H1 (cell line): ENCODE data around the gene MNX1. TPM values are rescaled to one million over a fixed set of nuclear protein-coding genes. Genes with fewer than 3 reads are reported as not detected.

Experiments
- CTCF ChIA-PET: fragments of 300-600 bp; sonication (Branson Sonifier 250); formaldehyde crosslinking; loops from one replicate; lab custom pipeline; 2021; ENCODE audit not compliant: partially characterized antibody; lab: Charles Lee
- POLR2A ChIA-PET: fragments of 300-600 bp; sonication (Branson Sonifier 250); formaldehyde crosslinking; loops from one replicate; lab custom pipeline; 2021; ENCODE audit warnings: inconsistent platforms; ENCODE audit not compliant: partially characterized antibody; lab: Charles Lee
- DNase-seq, 2 experiments: peaks; one replicate each; pipeline versions ENCODE4 v3.0.0 to v3.0.0-alpha.2; 2010 to 2022; ENCODE audit warnings: low spot score in 2 of 2, low read depth in 1 of 2, mixed read lengths in 1 of 2
- FAIRE-seq: peaks from 2 replicates; lab custom pipeline; 2011; peaks lifted over from hg19 to GRCh38; lab: Jason Lieb, UNC
- H2AFZ ChIP-seq: 2 replicates; pipeline ENCODE4 v1.8.1; 2012; ENCODE audit warnings: low read length, inconsistent platforms
- H2AK5ac ChIP-seq: 2 replicates; pipeline ENCODE4 v1.6.1; 2013; ENCODE audit warnings: low read depth, low read length
- H2BK120ac ChIP-seq: replicated peaks from 2 replicates; pipeline ENCODE3; 2013; ENCODE audit warnings: low read depth, low read length, inconsistent platforms
- H2BK12ac ChIP-seq: 2 replicates; pipeline ENCODE4 v1.6.1; 2013; ENCODE audit warnings: low read depth, low read length
- H2BK15ac ChIP-seq: 2 replicates; pipeline ENCODE4 v1.6.1; 2013; ENCODE audit warnings: low read length
- H2BK20ac ChIP-seq: 2 replicates; pipeline ENCODE4 v1.6.1; 2013; ENCODE audit warnings: low read length
- H2BK5ac ChIP-seq: 2 replicates; pipeline ENCODE4 v1.6.1; 2013; ENCODE audit warnings: low read depth, low read length
- H3K14ac ChIP-seq: 2 replicates; pipeline ENCODE4 v1.6.1; 2013; ENCODE audit warnings: inconsistent platforms; ENCODE audit not compliant: insufficient read length
- H3K18ac ChIP-seq: 2 replicates; pipeline ENCODE4 v1.6.1; 2013; ENCODE audit warnings: low read length; ENCODE audit errors: extremely low read depth
- H3K23ac ChIP-seq: 2 replicates; pipeline ENCODE4 v1.6.1; 2013; ENCODE audit warnings: inconsistent platforms; ENCODE audit not compliant: insufficient read length
- H3K23me2 ChIP-seq: 2 replicates; pipeline ENCODE4 v1.6.1; 2013; ENCODE audit warnings: low read depth, low read length
- H3K27ac ChIP-seq: 2 replicates; pipeline ENCODE4 v1.6.1; 2011; ENCODE audit warnings: low read depth, low read length, inconsistent platforms
- H3K27me3 ChIP-seq, 4 experiments: replicated peaks in 1 of 4; 1 replicate in 1 of 4; 2 replicates in 3 of 4; pipeline versions ENCODE4 v1.6.1 to v1.8.1; 2011 to 2013; ENCODE audit warnings: low read length in 3 of 4, mild to moderate bottlenecking in 3 of 4, inconsistent platforms in 2 of 4, mixed read lengths in 2 of 4, moderate library complexity in 1 of 4; ENCODE audit not compliant: control insufficient read depth in 3 of 4, insufficient read depth in 3 of 4; ENCODE audit errors: extremely low read depth in 1 of 4
- H3K36me3 ChIP-seq, 4 experiments: 2 replicates each; pipeline versions ENCODE4 v1.6.1 to v1.8.1; 2011 to 2013; ENCODE audit warnings: mild to moderate bottlenecking in 4 of 4, low read length in 3 of 4, moderate library complexity in 2 of 4, control low read depth in 1 of 4, inconsistent platforms in 1 of 4; ENCODE audit not compliant: insufficient read depth in 4 of 4, control insufficient read depth in 2 of 4
- H3K4ac ChIP-seq: replicated peaks from 2 replicates; pipeline ENCODE3; 2013; ENCODE audit warnings: low read length, low read depth, mixed read lengths, inconsistent platforms; ENCODE audit not compliant: insufficient read length
- H3K4me1 ChIP-seq, 4 experiments: replicated peaks in 1 of 4; 1 replicate in 1 of 4; 2 replicates in 3 of 4; pipeline versions ENCODE4 v1.6.1 to v1.8.1; 2011 to 2013; ENCODE audit warnings: low read length in 3 of 4, inconsistent platforms in 2 of 4, mixed read lengths in 1 of 4; ENCODE audit not compliant: insufficient read depth in 4 of 4, control insufficient read depth in 3 of 4
- H3K4me2 ChIP-seq, 2 experiments: 2 replicates each; pipeline versions ENCODE4 v1.6.1 to v1.8.1; 2011 to 2013; ENCODE audit warnings: low read depth in 2 of 2, low read length in 2 of 2, control low read depth in 1 of 2, inconsistent platforms in 1 of 2, mild to moderate bottlenecking in 1 of 2; ENCODE audit not compliant: insufficient read depth in 1 of 2
- H3K4me3 ChIP-seq, 4 experiments: fragments of 200-600, 300-600 bp in 1 of 4; sonication (generic), shearing (Covaris generic), sonication (Bioruptor Twin) in 1 of 4; 2 replicates each; pipeline versions ENCODE4 v1.5.1 to v1.8.1; 2011 to 2016; ENCODE audit warnings: low read length in 4 of 4, low read depth in 3 of 4, control low read depth in 2 of 4, inconsistent platforms in 2 of 4, mild to moderate bottlenecking in 2 of 4, mixed read lengths in 1 of 4, moderate library complexity in 1 of 4; ENCODE audit not compliant: insufficient read depth in 2 of 4; ENCODE audit errors: extremely low read depth in 1 of 4
- H3K56ac ChIP-seq: replicated peaks from 2 replicates; pipeline ENCODE3; 2013; ENCODE audit warnings: low read depth, mild to moderate bottlenecking, mixed read lengths, low read length, inconsistent platforms; ENCODE audit not compliant: insufficient read length
- H3K79me1 ChIP-seq: 2 replicates; pipeline ENCODE4 v1.6.1; 2013; ENCODE audit warnings: low read depth, low read length, control low read depth
- H3K79me2 ChIP-seq, 2 experiments: 2 replicates each; pipeline versions ENCODE4 v1.6.1 to v1.8.1; 2012 to 2013; ENCODE audit warnings: low read length in 2 of 2, mild to moderate bottlenecking in 2 of 2, inconsistent platforms in 1 of 2; ENCODE audit not compliant: insufficient read depth in 2 of 2, control insufficient read depth in 1 of 2
- H3K9ac ChIP-seq, 4 experiments: replicated peaks in 1 of 4; 1 replicate in 1 of 4; 2 replicates in 3 of 4; pipeline versions ENCODE4 v1.6.1 to v1.8.1; 2011 to 2013; ENCODE audit warnings: low read depth in 3 of 4, low read length in 3 of 4, control low read depth in 2 of 4, mild to moderate bottlenecking in 2 of 4, moderate library complexity in 2 of 4, inconsistent platforms in 1 of 4; ENCODE audit errors: extremely low read depth in 1 of 4
- H3K9me3 ChIP-seq, 2 experiments: 2 replicates each; pipeline versions ENCODE4 v1.6.1 to v1.8.1; 2012 to 2013; ENCODE audit warnings: mild to moderate bottlenecking in 2 of 2, moderate library complexity in 2 of 2, control low read depth in 1 of 2, inconsistent platforms in 1 of 2, low read depth in 1 of 2, low read length in 1 of 2, mixed read lengths in 1 of 2; ENCODE audit not compliant: insufficient read depth in 2 of 2
- H4K20me1 ChIP-seq, 2 experiments: replicated peaks in 1 of 2; 2 replicates each; pipeline versions ENCODE3 to v1.8.1; 2011 to 2013; ENCODE audit warnings: inconsistent platforms in 2 of 2, low read length in 2 of 2, mild to moderate bottlenecking in 1 of 2; ENCODE audit not compliant: insufficient read depth in 2 of 2, control insufficient read depth in 1 of 2
- H4K5ac ChIP-seq: 2 replicates; pipeline ENCODE4 v1.6.1; 2013; ENCODE audit warnings: low read length, low read depth, mixed read lengths, inconsistent platforms; ENCODE audit not compliant: insufficient read length
- H4K8ac ChIP-seq: 2 replicates; pipeline ENCODE4 v1.8.0; 2013; ENCODE audit warnings: mild to moderate bottlenecking, moderate library complexity, low read length, inconsistent platforms; ENCODE audit not compliant: insufficient read depth; ENCODE audit errors: extremely low read depth
- H4K91ac ChIP-seq: replicated peaks from 2 replicates; pipeline ENCODE3; 2013; ENCODE audit warnings: low read length, mixed read lengths, inconsistent platforms; ENCODE audit not compliant: insufficient read length
- CREB1 ChIP-seq: IDR thresholded peaks from 2 replicates; pipeline ENCODE4 v1.6.1; 2012; ENCODE audit warnings: inconsistent platforms
- EGR1 ChIP-seq: IDR thresholded peaks from 2 replicates; pipeline ENCODE4 v1.6.1; 2011; ENCODE audit warnings: low read depth, low read length, borderline replicate concordance
- EP300 ChIP-seq, 2 experiments: IDR thresholded peaks; 1 replicate in 1 of 2; 2 replicates in 1 of 2; pipeline ENCODE4 v1.6.1; 2011 to 2012; ENCODE audit warnings: low read depth in 2 of 2, low read length in 2 of 2, mild to moderate bottlenecking in 2 of 2, borderline replicate concordance in 1 of 2, inconsistent platforms in 1 of 2, moderate library complexity in 1 of 2
- KDM4A ChIP-seq: IDR thresholded peaks from one replicate; pipeline ENCODE4 v1.7.1; 2012; ENCODE audit warnings: low read depth, mild to moderate bottlenecking, moderate library complexity, low read length, inconsistent platforms; ENCODE audit not compliant: severe bottlenecking
- KDM5A ChIP-seq: fragments of 200-600 bp; IDR thresholded peaks from 2 replicates; pipeline ENCODE4 v1.7.1; 2012; ENCODE audit warnings: mild to moderate bottlenecking, low read length, inconsistent platforms, mixed read lengths
- MAFK ChIP-seq: IDR thresholded peaks from 2 replicates; pipeline ENCODE4 v1.6.1; 2012; ENCODE audit warnings: low read depth, mild to moderate bottlenecking, improper control_type of control experiment, low read length
- POLR2A ChIP-seq, 2 experiments: IDR thresholded peaks; 1 replicate in 1 of 2; 2 replicates in 1 of 2; pipeline ENCODE4 v1.6.1; 2011; ENCODE audit warnings: low read depth in 2 of 2, low read length in 2 of 2, mild to moderate bottlenecking in 2 of 2; ENCODE audit errors: control extremely low read depth in 1 of 2
- RNF2 ChIP-seq: fragments of 200-900, 300-1000 bp; sonication (generic); IDR thresholded peaks from 2 replicates; pipeline ENCODE4 v1.7.1; 2016; ENCODE audit warnings: borderline replicate concordance, low read depth, mild to moderate bottlenecking, antibody characterized with exemption, low read length; ENCODE audit not compliant: poor library complexity, severe bottlenecking; ENCODE audit errors: missing control alignments
- TCF12 ChIP-seq: IDR thresholded peaks from 2 replicates; pipeline ENCODE4 v1.6.1; 2011; ENCODE audit warnings: low read depth, mild to moderate bottlenecking, low read length
- ZNF274 ChIP-seq: IDR thresholded peaks from 2 replicates; pipeline ENCODE4 v1.7.0; 2012; ENCODE audit warnings: low read length, borderline replicate concordance; ENCODE audit errors: extremely low read depth
- WGBS, 2 experiments: shearing (Covaris generic) in 1 of 2; methylation state at CpG; one replicate each; pipeline versions ENCODE4 v1.1.6 to v1.1.7; 2013 to 2015; ENCODE audit warnings: low lambda C conversion rate in 2 of 2, mixed read lengths in 2 of 2, inconsistent platforms in 1 of 2, low coverage in 1 of 2, missing lambda C conversion rate in 1 of 2; ENCODE audit not compliant: insufficient replicate concordance in 2 of 2, insufficient coverage in 1 of 2, insufficient read length in 1 of 2; ENCODE audit errors: extremely low coverage in 1 of 2, missing lambda C conversion rate in 1 of 2; 5-methylcytosine and 5-hydroxymethylcytosine counted together
- polyA plus RNA-seq, 7 experiments: library from polyadenylated mRNA; depleted of rRNA in 3 of 7; stranded (reverse) in 5 of 7; unstranded in 2 of 7; fragments of >200 nt in 5 of 7; fragments of 200-250 nt in 2 of 7; gene quantifications; 1 replicate in 5 of 7; 2 replicates in 1 of 7; 4 replicates in 1 of 7; pipeline versions ENCODE4 v1.2.1 to v1.2.3, GENCODE V29; 2011 to 2013; ENCODE audit warnings: missing spikeins in 2 of 7, mixed read lengths in 2 of 7
- total RNA-seq: library from RNA; stranded (reverse); fragmentation: NEBNext Ultra II Directional; extraction: Animal tissue kit (Norgen Biotek cat#: 25700); gene quantifications from 2 replicates; pipeline ENCODE4 v1.2.1, GENCODE V29; 2021
- TF ChIP-seq, protein P1 (sequence below): IDR thresholded peaks from 2 replicates; pipeline ENCODE4 v1.6.1; 2011; ENCODE audit warnings: low read depth, mild to moderate bottlenecking, low read length; ENCODE audit not compliant: insufficient read depth

The MNX1 gene
- total and polyA plus RNA-seq, 2 of the 8 experiments (the other 6 are each of a cell fraction or from before 2014, with no cell fraction given): 0.39 TPM; not detected in 1

DNA sequence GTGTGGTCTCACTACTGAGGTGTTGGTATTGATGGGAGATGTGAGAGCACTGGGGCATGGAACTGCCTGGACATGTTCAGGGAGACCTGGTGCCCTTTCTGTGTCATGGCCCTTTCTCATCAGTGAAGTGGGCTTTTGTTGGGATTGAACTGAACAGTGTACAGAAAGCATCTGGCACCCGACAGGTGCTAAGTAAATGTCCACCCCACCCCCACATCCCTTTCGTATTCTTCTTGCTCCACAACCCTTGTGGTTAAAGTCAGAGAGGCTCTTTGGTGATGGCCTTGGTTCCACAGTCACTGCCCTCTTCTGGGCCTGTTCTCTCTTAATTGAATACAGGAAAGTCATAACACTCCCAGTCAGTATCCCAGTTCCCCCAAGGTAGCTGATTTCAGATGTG lies 55.5 kb downstream of the MNX1 start:
- Histone ChIP-seq H3K23ac (no peak overlapping the region), H2BK15ac (no peak overlapping the region), H3K4me2 (no peak overlapping the region), H2BK120ac (no peak overlapping the region), H4K8ac (no peak overlapping the region), H3K18ac (no peak overlapping the region), H3K23me2 (peaks cover 10% of the 10 kb centered on the region), H3K79me2 (peaks cover 15 to 64% of the 10 kb centered on the region in 2 experiments), H3K4me1 (peaks cover 0 to 7% (median 1%) of the 10 kb centered on the region in 4 experiments; a peak in 6 of 7 replicates), H3K14ac (no peak overlapping the region)
- POLR2A ChIA-PET: no interaction called here
- 90% methylated on average over 2 of the region's 2 CpGs; no CpG with 5 or more reads in 1 of the 2 experiments for WGBS, 2 experiments
- no peak for DNase-seq
- CTCF ChIA-PET: no interaction called here
- TF ChIP-seq, protein P1, sequence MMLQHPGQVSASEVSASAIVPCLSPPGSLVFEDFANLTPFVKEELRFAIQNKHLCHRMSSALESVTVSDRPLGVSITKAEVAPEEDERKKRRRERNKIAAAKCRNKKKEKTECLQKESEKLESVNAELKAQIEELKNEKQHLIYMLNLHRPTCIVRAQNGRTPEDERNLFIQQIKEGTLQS: no peak
- TF ChIP-seq RNF2: no peak
- no peak for TF ChIP-seq EP300 (IDR thresholded peaks at IDR 0.05; ENCODE audit: borderline replicate concordance in 1 of 2, low read depth in 2 of 2, low read length in 2 of 2)
- no peak for TF ChIP-seq TCF12
- no peak for TF ChIP-seq CREB1
- TF ChIP-seq MAFK: no peak
- no peak for TF ChIP-seq POLR2A (IDR thresholded peaks at IDR 0.05; ENCODE audit: control extremely low read depth in 1 of 2, low read depth in 2 of 2, low read length in 2 of 2)
- TF ChIP-seq KDM4A: no peak
- no peak for TF ChIP-seq EGR1
- TF ChIP-seq KDM5A: no peak
- no peak for TF ChIP-seq ZNF274
- TF ChIP-seq, all 59 proteins: peak for 0
- no peak overlapping the region for H3K9ac ChIP-seq
- H3K4me3 ChIP-seq: no peak overlapping the region
- no peak overlapping the region for H2BK12ac ChIP-seq
- no peaks in the 10 kb centered on the region for H3K9me3 ChIP-seq
- no peaks in the 10 kb centered on the region for H3K27me3 ChIP-seq
- peaks cover 32 to 68% (median 59%) of the 10 kb centered on the region in 4 experiments for H3K36me3 ChIP-seq
- no peak overlapping the region for H2AFZ ChIP-seq
- H3K56ac ChIP-seq: no peak overlapping the region
- no peak overlapping the region; the same call in 1 of the 2 replicates for H3K27ac ChIP-seq
- H4K91ac ChIP-seq: no peak overlapping the region
- H2BK5ac ChIP-seq: no peak overlapping the region
- H4K5ac ChIP-seq: no peak overlapping the region
- no peak overlapping the region for H3K4ac ChIP-seq
- no peak overlapping the region for H2AK5ac ChIP-seq
- peaks cover 17 to 28% of the 10 kb centered on the region in 2 experiments for H4K20me1 ChIP-seq
- H3K79me1 ChIP-seq: peaks cover 14% of the 10 kb centered on the region
- H2BK20ac ChIP-seq: no peak overlapping the region
- no peak for FAIRE-seq
